Panc1 (cell line): ENCODE results near the gene TRPM1.

Experiments
- POLR2AphosphoS5 ChIP-seq: IDR thresholded peaks from 2 replicates; pipeline ENCODE4 v1.6.1; 2012; ENCODE audit warnings: mild to moderate bottlenecking, low read depth, low read length, moderate library complexity
- SIN3A ChIP-seq: IDR thresholded peaks from 2 replicates; pipeline ENCODE4 v1.6.1; 2012; ENCODE audit warnings: low read depth, mild to moderate bottlenecking, low read length, moderate library complexity, borderline replicate concordance; ENCODE audit not compliant: insufficient read depth
- TCF7L2 ChIP-seq: IDR thresholded peaks from 2 replicates; pipeline ENCODE4 v1.6.1; 2011; ENCODE audit warnings: mild to moderate bottlenecking, low read depth, low read length, inconsistent platforms
- TF ChIP-seq, protein P1 (sequence below): fragments of 450-650 bp; IDR thresholded peaks from 2 replicates; pipeline ENCODE4 v1.5.1; 2017; ENCODE audit warnings: mild to moderate bottlenecking
- TF ChIP-seq, protein P2 (sequence below), 2 experiments: IDR thresholded peaks; 2 replicates each; pipeline ENCODE4 v1.6.1; 2011 to 2012; ENCODE audit warnings: low read depth in 2 of 2, control low read depth in 1 of 2, low read length in 1 of 2, mild to moderate bottlenecking in 1 of 2, moderate library complexity in 1 of 2; ENCODE audit not compliant: insufficient read depth in 1 of 2

GRCh38 chr15:31041610-31042009 lies 59.9 kb downstream of the TRPM1 start:
- TF ChIP-seq, protein P1, sequence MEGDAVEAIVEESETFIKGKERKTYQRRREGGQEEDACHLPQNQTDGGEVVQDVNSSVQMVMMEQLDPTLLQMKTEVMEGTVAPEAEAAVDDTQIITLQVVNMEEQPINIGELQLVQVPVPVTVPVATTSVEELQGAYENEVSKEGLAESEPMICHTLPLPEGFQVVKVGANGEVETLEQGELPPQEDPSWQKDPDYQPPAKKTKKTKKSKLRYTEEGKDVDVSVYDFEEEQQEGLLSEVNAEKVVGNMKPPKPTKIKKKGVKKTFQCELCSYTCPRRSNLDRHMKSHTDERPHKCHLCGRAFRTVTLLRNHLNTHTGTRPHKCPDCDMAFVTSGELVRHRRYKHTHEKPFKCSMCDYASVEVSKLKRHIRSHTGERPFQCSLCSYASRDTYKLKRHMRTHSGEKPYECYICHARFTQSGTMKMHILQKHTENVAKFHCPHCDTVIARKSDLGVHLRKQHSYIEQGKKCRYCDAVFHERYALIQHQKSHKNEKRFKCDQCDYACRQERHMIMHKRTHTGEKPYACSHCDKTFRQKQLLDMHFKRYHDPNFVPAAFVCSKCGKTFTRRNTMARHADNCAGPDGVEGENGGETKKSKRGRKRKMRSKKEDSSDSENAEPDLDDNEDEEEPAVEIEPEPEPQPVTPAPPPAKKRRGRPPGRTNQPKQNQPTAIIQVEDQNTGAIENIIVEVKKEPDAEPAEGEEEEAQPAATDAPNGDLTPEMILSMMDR = no peak
- TF ChIP-seq POLR2AphosphoS5 (no peak), TCF7L2 (no peak), SIN3A (no peak)
- TF ChIP-seq, protein P2, sequence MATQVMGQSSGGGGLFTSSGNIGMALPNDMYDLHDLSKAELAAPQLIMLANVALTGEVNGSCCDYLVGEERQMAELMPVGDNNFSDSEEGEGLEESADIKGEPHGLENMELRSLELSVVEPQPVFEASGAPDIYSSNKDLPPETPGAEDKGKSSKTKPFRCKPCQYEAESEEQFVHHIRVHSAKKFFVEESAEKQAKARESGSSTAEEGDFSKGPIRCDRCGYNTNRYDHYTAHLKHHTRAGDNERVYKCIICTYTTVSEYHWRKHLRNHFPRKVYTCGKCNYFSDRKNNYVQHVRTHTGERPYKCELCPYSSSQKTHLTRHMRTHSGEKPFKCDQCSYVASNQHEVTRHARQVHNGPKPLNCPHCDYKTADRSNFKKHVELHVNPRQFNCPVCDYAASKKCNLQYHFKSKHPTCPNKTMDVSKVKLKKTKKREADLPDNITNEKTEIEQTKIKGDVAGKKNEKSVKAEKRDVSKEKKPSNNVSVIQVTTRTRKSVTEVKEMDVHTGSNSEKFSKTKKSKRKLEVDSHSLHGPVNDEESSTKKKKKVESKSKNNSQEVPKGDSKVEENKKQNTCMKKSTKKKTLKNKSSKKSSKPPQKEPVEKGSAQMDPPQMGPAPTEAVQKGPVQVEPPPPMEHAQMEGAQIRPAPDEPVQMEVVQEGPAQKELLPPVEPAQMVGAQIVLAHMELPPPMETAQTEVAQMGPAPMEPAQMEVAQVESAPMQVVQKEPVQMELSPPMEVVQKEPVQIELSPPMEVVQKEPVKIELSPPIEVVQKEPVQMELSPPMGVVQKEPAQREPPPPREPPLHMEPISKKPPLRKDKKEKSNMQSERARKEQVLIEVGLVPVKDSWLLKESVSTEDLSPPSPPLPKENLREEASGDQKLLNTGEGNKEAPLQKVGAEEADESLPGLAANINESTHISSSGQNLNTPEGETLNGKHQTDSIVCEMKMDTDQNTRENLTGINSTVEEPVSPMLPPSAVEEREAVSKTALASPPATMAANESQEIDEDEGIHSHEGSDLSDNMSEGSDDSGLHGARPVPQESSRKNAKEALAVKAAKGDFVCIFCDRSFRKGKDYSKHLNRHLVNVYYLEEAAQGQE (IDR thresholded peaks at IDR 0.05; ENCODE audit: insufficient read depth in 1 of 2, low read depth in 2 of 2, low read length in 1 of 2) = no peak
